Fibroblast of lung (primary cell): ENCODE data around the gene CHST12. TPM values are rescaled to one million over a fixed set of nuclear protein-coding genes. Genes with fewer than 3 reads are reported as not detected.

Experiments
- DNase-seq, 2 donors: peaks; one replicate each; pipeline versions ENCODE4 v3.0.0 to v3.0.0-alpha.2; 2010; ENCODE audit warnings: low read depth in 2 of 2
- H2AFZ ChIP-seq: 2 replicates; pipeline ENCODE4 v1.5.1; 2012; ENCODE audit warnings: low read length, control low read depth, inconsistent platforms
- H3K27ac ChIP-seq: 2 replicates; pipeline ENCODE4 v1.5.1; 2011; ENCODE audit warnings: low read length, control low read depth; ENCODE audit not compliant: insufficient read depth
- H3K27me3 ChIP-seq: 2 replicates; pipeline ENCODE4 v1.5.1; 2011; ENCODE audit warnings: mild to moderate bottlenecking, low read length; ENCODE audit not compliant: control insufficient read depth, insufficient read depth
- H3K36me3 ChIP-seq: 2 replicates; pipeline ENCODE4 v1.5.1; 2011; ENCODE audit warnings: low read length; ENCODE audit not compliant: control insufficient read depth, insufficient read depth
- H3K4me1 ChIP-seq: 2 replicates; pipeline ENCODE4 v1.5.1; 2011; ENCODE audit warnings: low read length; ENCODE audit not compliant: control insufficient read depth, insufficient read depth; ENCODE audit errors: extremely low read depth
- H3K4me2 ChIP-seq: 2 replicates; pipeline ENCODE4 v1.5.1; 2011; ENCODE audit warnings: low read length, control low read depth; ENCODE audit not compliant: insufficient read depth; ENCODE audit errors: extremely low read depth
- H3K4me3 ChIP-seq, 4 experiments: fragments of 200-600 bp in 1 of 4; sonication (generic) in 1 of 4; replicated peaks in 1 of 4; 2 replicates each; pipeline ENCODE4 v1.5.1; 2011 to 2016; ENCODE audit warnings: low read length in 4 of 4, low read depth in 3 of 4, mild to moderate bottlenecking in 3 of 4, control low read depth in 2 of 4, inconsistent platforms in 1 of 4, mixed read lengths in 1 of 4; ENCODE audit not compliant: insufficient read depth in 1 of 4; ENCODE audit errors: control extremely low read depth in 1 of 4
- H3K79me2 ChIP-seq: 2 replicates; pipeline ENCODE4 v1.5.1; 2012; ENCODE audit warnings: mild to moderate bottlenecking, low read length, inconsistent platforms; ENCODE audit not compliant: control insufficient read depth, insufficient read depth
- H3K9ac ChIP-seq: 2 replicates; pipeline ENCODE4 v1.5.1; 2011; ENCODE audit warnings: mild to moderate bottlenecking, low read length, control low read depth; ENCODE audit not compliant: insufficient read depth
- H3K9me3 ChIP-seq: 2 replicates; pipeline ENCODE4 v1.5.1; 2012; ENCODE audit warnings: low read depth, low read length; ENCODE audit not compliant: control insufficient read depth, insufficient read depth
- H4K20me1 ChIP-seq: 2 replicates; pipeline ENCODE4 v1.5.1; 2011; ENCODE audit warnings: low read length; ENCODE audit not compliant: control insufficient read depth, insufficient read depth; ENCODE audit errors: extremely low read depth
- CTCF ChIP-seq, 2 donors: IDR thresholded peaks in 1 of 2; conservative IDR thresholded peaks in 1 of 2; 1 replicate in 1 of 2; 2 replicates in 1 of 2; pipeline ENCODE4 v1.5.1; 2011 to 2012; ENCODE audit warnings: low read length in 2 of 2, control low read depth in 1 of 2, inconsistent platforms in 1 of 2, low read depth in 1 of 2, mild to moderate bottlenecking in 1 of 2
- EZH2 ChIP-seq: IDR thresholded peaks from 2 replicates; pipeline ENCODE4 v1.5.1; 2012; ENCODE audit warnings: low read length, control low read depth, mild to moderate bottlenecking; ENCODE audit errors: missing control alignments
- polyA plus RNA-seq, 2 donors: library from polyadenylated mRNA; depleted of rRNA in 1 of 2; stranded (reverse) in 1 of 2; unstranded in 1 of 2; fragments of >200 nt; gene quantifications; 2 replicates each; pipeline ENCODE4 v1.2.1, GENCODE V29; 2011 to 2012; ENCODE audit warnings: missing spikeins in 1 of 2
- total RNA-seq: library from RNA; depleted of rRNA; stranded (reverse); fragments of >200 nt; gene quantifications from 2 replicates; pipeline ENCODE4 v1.2.1, GENCODE V29; 2014

The CHST12 gene
- total and polyA plus RNA-seq, 2 donors (not counting 1 experiment from before 2014, with no cell fraction given), result 3.5 to 9.5 TPM

GRCh38 chr7:2470204-2471021 is 67.0 kb downstream of the CHST12 start:
- peaks cover 6% of the 10 kb centered on the region for H3K4me1 ChIP-seq
- H3K4me3 ChIP-seq, result no peak overlapping the region
- H3K36me3 ChIP-seq, result no peaks in the 10 kb centered on the region
- H3K27ac ChIP-seq, result no peak overlapping the region
- H4K20me1 ChIP-seq, result no peaks in the 10 kb centered on the region
- TF ChIP-seq EZH2 (no peak), CTCF (conservative IDR thresholded peaks at IDR 0.05 in 1 of 2, IDR thresholded peaks at IDR 0.05 in 1 of 2; ENCODE audit: low read depth in 1 of 2, low read length in 2 of 2) (no peak)
- no peaks in the 10 kb centered on the region for H3K9me3 ChIP-seq
- no peak overlapping the region for H3K4me2 ChIP-seq
- H2AFZ ChIP-seq, result no peak overlapping the region
- H3K27me3 ChIP-seq, result no peaks in the 10 kb centered on the region
- DNase-seq, result no peak
- no peaks in the 10 kb centered on the region for H3K79me2 ChIP-seq
- no peak overlapping the region for H3K9ac ChIP-seq

- no peaks in the 10 kb centered on the region for H4K20me1 ChIP-seq
- peaks cover 6% of the 10 kb centered on the region for H3K4me1 ChIP-seq
- TF ChIP-seq CTCF (conservative IDR thresholded peaks at IDR 0.05 in 1 of 2, IDR thresholded peaks at IDR 0.05 in 1 of 2; ENCODE audit: low read depth in 1 of 2, low read length in 2 of 2), result no peak
- no peak for TF ChIP-seq EZH2
- H3K36me3 ChIP-seq, result no peaks in the 10 kb centered on the region
- H3K79me2 ChIP-seq, result no peaks in the 10 kb centered on the region
- H3K4me2 ChIP-seq, result no peak overlapping the region
- no peaks in the 10 kb centered on the region for H3K9me3 ChIP-seq
- no peaks in the 10 kb centered on the region for H3K27me3 ChIP-seq
- no peak overlapping the region for H3K27ac ChIP-seq
- H2AFZ ChIP-seq, result no peak overlapping the region
- peak; percentile 63 to 76 for DNase-seq
- no peak overlapping the region for H3K9ac ChIP-seq
- H3K4me3 ChIP-seq, result no peak overlapping the region
Measured at GRCh38 chr7:2471022-2471329, 67.6 kb downstream of the CHST12 start.

- no peak overlapping the region for H2AFZ ChIP-seq
- peaks cover 6% of the 10 kb centered on the region for H3K4me1 ChIP-seq
- no peaks in the 10 kb centered on the region for H3K36me3 ChIP-seq
- H3K4me3 ChIP-seq, result no peak overlapping the region
- H3K27me3 ChIP-seq, result no peaks in the 10 kb centered on the region
- H3K79me2 ChIP-seq, result no peaks in the 10 kb centered on the region
- H3K27ac ChIP-seq, result no peak overlapping the region
- no peak overlapping the region for H3K4me2 ChIP-seq
- no peaks in the 10 kb centered on the region for H3K9me3 ChIP-seq
- no peak for TF ChIP-seq EZH2
- no peak for TF ChIP-seq CTCF (conservative IDR thresholded peaks at IDR 0.05 in 1 of 2, IDR thresholded peaks at IDR 0.05 in 1 of 2; ENCODE audit: low read depth in 1 of 2, low read length in 2 of 2)
- peak in 1 of 2 donors; percentile 58 for DNase-seq
- no peak overlapping the region for H3K9ac ChIP-seq
- no peaks in the 10 kb centered on the region for H4K20me1 ChIP-seq
Measured at GRCh38 chr7:2471396-2471795, 68.0 kb downstream of the CHST12 start.
